ENCODE measurements around the gene COL1A1.

Gene COL1A1

GRCh38 chr17:50164697-50164988 is 36.8 kb downstream of the COL1A1 start:
- TF ChIP-seq CTCF (IDR thresholded peaks at IDR 0.05; ENCODE audit: low read depth, low read length): no peak
- DNase-seq (ENCODE audit: extremely low read depth, low read depth): no peak

- no peak for TF ChIP-seq CTCF (IDR thresholded peaks at IDR 0.05; ENCODE audit: low read depth, low read length)
- no peak for DNase-seq (ENCODE audit: extremely low read depth, low read depth)
Observed at GRCh38 chr17:50163843-50164696, 37.4 kb downstream of the COL1A1 start.

- DNase-seq (ENCODE audit: extremely low read depth, low read depth): no peak
Observed at GRCh38 chr17:50162466-50163254, 38.8 kb downstream of the COL1A1 start.

GRCh38 chr17:50161911-50162288 is 39.5 kb downstream of the COL1A1 start:
- TF ChIP-seq CTCF (IDR thresholded peaks at IDR 0.05; ENCODE audit: low read depth, low read length): no peak
- DNase-seq (ENCODE audit: extremely low read depth, low read depth): no peak

More at GRCh38 chr17:50162466-50163254, 38.8 kb downstream of the COL1A1 start:
- TF ChIP-seq CTCF (IDR thresholded peaks at IDR 0.05; ENCODE audit: low read depth, low read length): no peak

GRCh38 chr17:50161023-50161910 is 40.2 kb downstream of the COL1A1 start:
- TF ChIP-seq CTCF (IDR thresholded peaks at IDR 0.05; ENCODE audit: low read depth, low read length): peak; percentile 83
- DNase-seq (ENCODE audit: extremely low read depth, low read depth): peak; percentile 73

- no peak for TF ChIP-seq CTCF (IDR thresholded peaks at IDR 0.05; ENCODE audit: low read depth, low read length)
- DNase-seq (ENCODE audit: extremely low read depth, low read depth): no peak
Observed at GRCh38 chr17:50157891-50158290, 43.5 kb downstream of the COL1A1 start.
